Measurements from ENCODE around the gene CEP120.

DNA sequence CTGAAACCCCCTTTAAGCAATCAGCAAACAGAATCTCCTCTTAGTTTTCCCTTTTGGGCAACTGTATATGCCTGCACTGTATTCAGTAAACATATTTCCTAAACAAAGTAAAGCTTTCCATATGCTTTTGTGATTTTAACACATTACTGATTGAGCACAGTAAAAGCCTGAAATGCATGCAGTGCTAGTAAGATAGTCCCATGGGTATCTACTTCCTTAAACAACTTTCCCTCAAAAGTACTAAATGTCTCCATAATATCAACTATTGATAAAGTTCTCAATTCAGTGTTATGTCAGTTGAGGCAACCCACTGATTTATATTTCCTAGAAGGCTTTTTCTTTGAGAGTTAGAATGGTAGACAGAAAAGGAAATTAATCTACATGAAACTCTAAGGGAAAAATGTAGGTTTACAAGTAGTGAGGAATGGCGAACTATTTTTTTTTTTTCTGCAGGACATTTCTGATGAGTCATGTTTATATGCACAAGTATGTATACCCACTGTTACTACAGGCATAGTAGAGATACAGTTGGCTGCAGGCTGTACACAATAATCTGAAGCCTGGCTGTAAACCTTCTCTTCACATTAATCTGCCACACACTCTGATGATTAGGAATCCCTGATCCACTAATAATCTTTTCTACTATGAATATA, 31.2 kb upstream of the CEP120 start:
- TF ChIP-seq, protein P1, sequence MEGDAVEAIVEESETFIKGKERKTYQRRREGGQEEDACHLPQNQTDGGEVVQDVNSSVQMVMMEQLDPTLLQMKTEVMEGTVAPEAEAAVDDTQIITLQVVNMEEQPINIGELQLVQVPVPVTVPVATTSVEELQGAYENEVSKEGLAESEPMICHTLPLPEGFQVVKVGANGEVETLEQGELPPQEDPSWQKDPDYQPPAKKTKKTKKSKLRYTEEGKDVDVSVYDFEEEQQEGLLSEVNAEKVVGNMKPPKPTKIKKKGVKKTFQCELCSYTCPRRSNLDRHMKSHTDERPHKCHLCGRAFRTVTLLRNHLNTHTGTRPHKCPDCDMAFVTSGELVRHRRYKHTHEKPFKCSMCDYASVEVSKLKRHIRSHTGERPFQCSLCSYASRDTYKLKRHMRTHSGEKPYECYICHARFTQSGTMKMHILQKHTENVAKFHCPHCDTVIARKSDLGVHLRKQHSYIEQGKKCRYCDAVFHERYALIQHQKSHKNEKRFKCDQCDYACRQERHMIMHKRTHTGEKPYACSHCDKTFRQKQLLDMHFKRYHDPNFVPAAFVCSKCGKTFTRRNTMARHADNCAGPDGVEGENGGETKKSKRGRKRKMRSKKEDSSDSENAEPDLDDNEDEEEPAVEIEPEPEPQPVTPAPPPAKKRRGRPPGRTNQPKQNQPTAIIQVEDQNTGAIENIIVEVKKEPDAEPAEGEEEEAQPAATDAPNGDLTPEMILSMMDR (IDR thresholded peaks at IDR 0.05; ENCODE audit: insufficient read depth, low read depth, low read length) = no peak
- TF ChIP-seq EZH2 (IDR thresholded peaks at IDR 0.05; ENCODE audit: insufficient read depth, low read length) = no peak

All from astrocyte (in vitro differentiated cells and primary cell).